ENCODE data around the gene C2orf66. TPM values are rescaled to one million over a fixed set of nuclear protein-coding genes. Genes with fewer than 3 reads are reported as not detected.
A peak's percentile ranks its signal among the peaks of the same experiment; 100 is the strongest.

C2orf66 gene
- total RNA-seq, result not detected

GRCh38 chr2:196809260-196809659, at the start of gene C2orf66:
Gene C2orf66 (minus strand): TSS chr2:196809355. CDS start chr2:196809336, 19 bp downstream.
- DNase-seq, result no peak
- H3K27ac Mint-ChIP-seq, result no peak within 1 kb of the TSS
- H3K36me3 Mint-ChIP-seq, result peaks cover 1% of the 10 kb centered on the region
- H3K9me3 Mint-ChIP-seq, result peaks cover 2% of the 10 kb centered on the region
- no peak within 1 kb of the TSS for H3K4me3 Mint-ChIP-seq
- H3K27me3 Mint-ChIP-seq, result peaks cover 4% of the 10 kb centered on the region
- H3K4me1 Mint-ChIP-seq, result no peaks in the 10 kb centered on the region

- Mint-ChIP-seq H3K27me3 (no peaks in the 10 kb centered on the region), H3K36me3 (peaks cover 36% of the 10 kb centered on the region), H3K9me3 (peaks cover 9% of the 10 kb centered on the region), H3K27ac (no peak overlapping the region), H3K4me3 (no peak overlapping the region), H3K4me1 (peaks cover 3% of the 10 kb centered on the region)
- no peak for DNase-seq
Measured at GRCh38 chr2:196854629-196855028, 45.5 kb upstream of the C2orf66 start.

- H3K9me3 Mint-ChIP-seq, result peaks cover 1% of the 10 kb centered on the region
- no peaks in the 10 kb centered on the region for H3K27me3 Mint-ChIP-seq
- DNase-seq, result no peak
- peaks cover 3% of the 10 kb centered on the region for H3K4me1 Mint-ChIP-seq
- no peak overlapping the region for H3K27ac Mint-ChIP-seq
- no peak overlapping the region for H3K4me3 Mint-ChIP-seq
- H3K36me3 Mint-ChIP-seq, result peaks cover 25% of the 10 kb centered on the region
Measured at GRCh38 chr2:196853301-196854087, 44.3 kb upstream of the C2orf66 start.

GRCh38 chr2:196851088-196851487, 41.9 kb upstream of the C2orf66 start:
- DNase-seq, result no peak
- Mint-ChIP-seq H3K27me3 (no peaks in the 10 kb centered on the region), H3K9me3 (no peaks in the 10 kb centered on the region), H3K27ac (no peak overlapping the region), H3K36me3 (peaks cover 15% of the 10 kb centered on the region), H3K4me3 (no peak overlapping the region), H3K4me1 (peaks cover 10% of the 10 kb centered on the region)

GRCh38 chr2:196849895-196850294, 40.7 kb upstream of the C2orf66 start:
- Mint-ChIP-seq H3K4me3 (no peak overlapping the region), H3K27ac (no peak overlapping the region), H3K9me3 (no peaks in the 10 kb centered on the region), H3K27me3 (no peaks in the 10 kb centered on the region), H3K36me3 (peaks cover 17% of the 10 kb centered on the region), H3K4me1 (peaks cover 12% of the 10 kb centered on the region)
- DNase-seq, result no peak

GRCh38 chr2:196846295-196846694, 37.1 kb upstream of the C2orf66 start:
- no peaks in the 10 kb centered on the region for H3K9me3 Mint-ChIP-seq
- no peak overlapping the region for H3K27ac Mint-ChIP-seq
- H3K36me3 Mint-ChIP-seq, result peaks cover 12% of the 10 kb centered on the region
- no peaks in the 10 kb centered on the region for H3K27me3 Mint-ChIP-seq
- H3K4me3 Mint-ChIP-seq, result no peak overlapping the region
- no peak for DNase-seq
- peaks cover 10% of the 10 kb centered on the region for H3K4me1 Mint-ChIP-seq

- Mint-ChIP-seq H3K9me3 (no peaks in the 10 kb centered on the region), H3K36me3 (peaks cover 15% of the 10 kb centered on the region), H3K27me3 (no peaks in the 10 kb centered on the region), H3K4me1 (peaks cover 9% of the 10 kb centered on the region), H3K4me3 (no peak overlapping the region), H3K27ac (no peak overlapping the region)
- DNase-seq, result no peak
Measured at GRCh38 chr2:196845371-196845770, 36.2 kb upstream of the C2orf66 start.

GRCh38 chr2:196840171-196840570, 31.0 kb upstream of the C2orf66 start:
- Mint-ChIP-seq H3K4me1 (no peaks in the 10 kb centered on the region), H3K27me3 (no peaks in the 10 kb centered on the region), H3K9me3 (no peaks in the 10 kb centered on the region), H3K36me3 (peaks cover 18% of the 10 kb centered on the region), H3K27ac (no peak overlapping the region), H3K4me3 (no peak overlapping the region)
- no peak for DNase-seq

- H3K9me3 Mint-ChIP-seq, result no peaks in the 10 kb centered on the region
Measured at GRCh38 chr2:196839574-196839973, 30.4 kb upstream of the C2orf66 start.

GRCh38 chr2:196836440-196836839, 27.3 kb upstream of the C2orf66 start:
- Mint-ChIP-seq H3K36me3 (peaks cover 22% of the 10 kb centered on the region), H3K27ac (no peak overlapping the region), H3K4me3 (no peak overlapping the region), H3K9me3 (no peaks in the 10 kb centered on the region), H3K4me1 (no peaks in the 10 kb centered on the region), H3K27me3 (no peaks in the 10 kb centered on the region)
- no peak for DNase-seq

More at GRCh38 chr2:196839574-196839973, 30.4 kb upstream of the C2orf66 start:
- no peaks in the 10 kb centered on the region for H3K27me3 Mint-ChIP-seq
- H3K27ac Mint-ChIP-seq, result no peak overlapping the region
- no peak overlapping the region for H3K4me3 Mint-ChIP-seq
- H3K36me3 Mint-ChIP-seq, result peaks cover 18% of the 10 kb centered on the region
- DNase-seq, result no peak
- H3K4me1 Mint-ChIP-seq, result no peaks in the 10 kb centered on the region

GRCh38 chr2:196830701-196831100, 21.5 kb upstream of the C2orf66 start:
- peaks cover 5% of the 10 kb centered on the region for H3K4me1 Mint-ChIP-seq
- H3K36me3 Mint-ChIP-seq, result peaks cover 3% of the 10 kb centered on the region
- no peaks in the 10 kb centered on the region for H3K9me3 Mint-ChIP-seq
- DNase-seq, result no peak
- no peaks in the 10 kb centered on the region for H3K27me3 Mint-ChIP-seq
- H3K27ac Mint-ChIP-seq, result peak overlapping the region; percentile 30
- no peak overlapping the region for H3K4me3 Mint-ChIP-seq

GRCh38 chr2:196827356-196827755, 18.2 kb upstream of the C2orf66 start:
- DNase-seq, result no peak
- Mint-ChIP-seq H3K4me1 (peaks cover 5% of the 10 kb centered on the region), H3K9me3 (no peaks in the 10 kb centered on the region), H3K27me3 (peaks cover 5% of the 10 kb centered on the region), H3K27ac (no peak overlapping the region), H3K4me3 (no peak overlapping the region), H3K36me3 (peaks cover 3% of the 10 kb centered on the region)

GRCh38 chr2:196823750-196824522, 14.8 kb upstream of the C2orf66 start:
- Mint-ChIP-seq H3K27ac (no peak overlapping the region), H3K4me3 (no peak overlapping the region), H3K36me3 (peaks cover 3% of the 10 kb centered on the region), H3K9me3 (peaks cover 4% of the 10 kb centered on the region), H3K4me1 (peaks cover 5% of the 10 kb centered on the region), H3K27me3 (peaks cover 14% of the 10 kb centered on the region)
- no peak for DNase-seq

GRCh38 chr2:196821195-196821594, 12.0 kb upstream of the C2orf66 start:
- Mint-ChIP-seq H3K36me3 (peaks cover 5% of the 10 kb centered on the region), H3K4me3 (no peak overlapping the region), H3K27me3 (peaks cover 29% of the 10 kb centered on the region), H3K9me3 (peaks cover 9% of the 10 kb centered on the region), H3K4me1 (no peaks in the 10 kb centered on the region), H3K27ac (no peak overlapping the region)
- no peak for DNase-seq

- H3K4me1 Mint-ChIP-seq, result no peaks in the 10 kb centered on the region
- peaks cover 9% of the 10 kb centered on the region for H3K27me3 Mint-ChIP-seq
- no peaks in the 10 kb centered on the region for H3K36me3 Mint-ChIP-seq
- H3K9me3 Mint-ChIP-seq, result no peaks in the 10 kb centered on the region
- no peak overlapping the region for H3K4me3 Mint-ChIP-seq
- no peak for DNase-seq
- H3K27ac Mint-ChIP-seq, result no peak overlapping the region
Measured at GRCh38 chr2:196808083-196808665, 981 bp downstream of the C2orf66 start.
